Liver (tissue), 9 donors: ENCODE measurements around the gene STIM1. TPM values are rescaled to one million over a fixed set of nuclear protein-coding genes. Genes with fewer than 3 reads are reported as not detected.

Experiments used
- DNase-seq: peaks from one replicate; pipeline ENCODE4 v3.0.0-alpha.2; 2017; ENCODE audit warnings: low spot score
- H3K27ac ChIP-seq, 2 donors: one replicate each; pipeline ENCODE4 v1.7.0; 2013; ENCODE audit warnings: inconsistent platforms in 2 of 2, low read length in 2 of 2, control low read depth in 1 of 2, low read depth in 1 of 2, mild to moderate bottlenecking in 1 of 2
- H3K27me3 ChIP-seq, 4 donors: one replicate each; pipeline versions ENCODE4 v1.6.1 to v1.7.0; 2013; ENCODE audit warnings: low read length in 3 of 4, inconsistent platforms in 1 of 4, mild to moderate bottlenecking in 1 of 4, moderate library complexity in 1 of 4; ENCODE audit not compliant: control insufficient read depth in 4 of 4, insufficient read depth in 4 of 4
- H3K36me3 ChIP-seq, 4 donors: one replicate each; pipeline versions ENCODE4 v1.6.1 to v1.7.0; 2013; ENCODE audit warnings: low read length in 3 of 4, mild to moderate bottlenecking in 3 of 4, low read depth in 1 of 4, moderate library complexity in 1 of 4; ENCODE audit not compliant: control insufficient read depth in 4 of 4, insufficient read depth in 3 of 4
- H3K4me1 ChIP-seq, 4 donors: one replicate each; pipeline versions ENCODE4 v1.6.1 to v1.7.0; 2013; ENCODE audit warnings: low read length in 3 of 4, mild to moderate bottlenecking in 3 of 4, moderate library complexity in 1 of 4; ENCODE audit not compliant: control insufficient read depth in 4 of 4, insufficient read depth in 4 of 4
- H3K4me3 ChIP-seq, 3 donors: one replicate each; pipeline versions ENCODE4 v1.6.1 to v1.7.0; 2013; ENCODE audit warnings: low read length in 3 of 3, control low read depth in 1 of 3, low read depth in 1 of 3, mild to moderate bottlenecking in 1 of 3
- H3K9ac ChIP-seq, 2 donors: one replicate each; pipeline ENCODE4 v1.7.0; 2013; ENCODE audit warnings: low read length in 2 of 2, mild to moderate bottlenecking in 2 of 2, moderate library complexity in 2 of 2, control low read depth in 1 of 2, low read depth in 1 of 2
- H3K9me3 ChIP-seq, 4 donors: one replicate each; pipeline versions ENCODE4 v1.6.1 to v1.7.0; 2013; ENCODE audit warnings: low read length in 3 of 4; ENCODE audit not compliant: control insufficient read depth in 4 of 4
- ATF3 ChIP-seq: IDR thresholded peaks from 2 replicates; pipeline ENCODE4 v1.6.1; 2016; ENCODE audit warnings: antibody characterized with exemption
- CTCF ChIP-seq: fragments of 150-350 bp; IDR thresholded peaks from 2 replicates; pipeline ENCODE4 v1.5.1; 2017; ENCODE audit warnings: improper control_type of control experiment, low read depth, low read length; ENCODE audit not compliant: missing input control
- FOXA1 ChIP-seq: IDR thresholded peaks from 2 replicates; pipeline ENCODE4 v1.6.1; 2016; ENCODE audit warnings: antibody characterized with exemption
- FOXA2 ChIP-seq: IDR thresholded peaks from 2 replicates; pipeline ENCODE4 v1.6.1; 2016; ENCODE audit warnings: antibody characterized with exemption
- HNF4A ChIP-seq, 2 donors: conservative IDR thresholded peaks; 2 replicates each; pipeline ENCODE4 v1.6.1; 2016; ENCODE audit warnings: antibody characterized with exemption in 2 of 2, mild to moderate bottlenecking in 2 of 2
- HNF4G ChIP-seq: IDR thresholded peaks from 2 replicates; pipeline ENCODE4 v1.6.1; 2016; ENCODE audit warnings: antibody characterized with exemption
- JUND ChIP-seq, 2 donors: IDR thresholded peaks; 2 replicates each; pipeline ENCODE4 v1.6.1; 2016; ENCODE audit warnings: antibody characterized with exemption in 2 of 2
- MAX ChIP-seq: IDR thresholded peaks from 2 replicates; pipeline ENCODE4 v1.6.1; 2016; ENCODE audit warnings: antibody characterized with exemption
- NR2F2 ChIP-seq: IDR thresholded peaks from 2 replicates; pipeline ENCODE4 v1.6.1; 2016; ENCODE audit warnings: antibody characterized with exemption
- RAD21 ChIP-seq, 2 donors: IDR thresholded peaks; 2 replicates each; pipeline ENCODE4 v1.6.1; 2016; ENCODE audit warnings: antibody characterized with exemption in 2 of 2, mild to moderate bottlenecking in 2 of 2
- RXRA ChIP-seq, 2 donors: IDR thresholded peaks; 2 replicates each; pipeline ENCODE4 v1.6.1; 2017 to 2018; ENCODE audit warnings: antibody characterized with exemption in 2 of 2, mild to moderate bottlenecking in 1 of 2
- SP1 ChIP-seq: IDR thresholded peaks from 2 replicates; pipeline ENCODE4 v1.6.1; 2018; ENCODE audit warnings: antibody characterized with exemption, mild to moderate bottlenecking
- TAF1 ChIP-seq: conservative IDR thresholded peaks from 2 replicates; pipeline ENCODE4 v1.6.1; 2016; ENCODE audit warnings: antibody characterized with exemption, mild to moderate bottlenecking
- YY1 ChIP-seq: IDR thresholded peaks from 2 replicates; pipeline ENCODE4 v1.6.1; 2016; ENCODE audit warnings: antibody characterized with exemption, mild to moderate bottlenecking
- ZBTB33 ChIP-seq: IDR thresholded peaks from 2 replicates; pipeline ENCODE4 v1.6.1; 2016; ENCODE audit warnings: antibody characterized with exemption
- WGBS: extraction: QIAGEN DNeasy Blood & Tissue Kit; methylation state at CpG from one replicate; pipeline ENCODE4 v1.1.7; 2013; 5-methylcytosine and 5-hydroxymethylcytosine counted together
- polyA plus RNA-seq, 2 donors: library from polyadenylated mRNA; stranded (reverse) in 1 of 2; unstranded in 1 of 2; fragments of 200-250 nt in 1 of 2; fragments of >200 nt in 1 of 2; fragmentation: Nextera tagmentation in 1 of 2; extraction: Ambion mirVana in 1 of 2; gene quantifications; one replicate each; pipeline versions ENCODE4 v1.2.1 to v1.2.3, GENCODE V29; 2013 to 2015
- total RNA-seq, 2 donors: library from RNA; depleted of rRNA; stranded (reverse); fragments of >200 nt; gene quantifications; one replicate each; pipeline ENCODE4 v1.2.3, GENCODE V29; 2014
- TF ChIP-seq, protein P1 (sequence below): IDR thresholded peaks from 2 replicates; pipeline ENCODE4 v1.6.1; 2016; ENCODE audit warnings: antibody characterized with exemption, mild to moderate bottlenecking
- donor health status: healthy.
- donor health status: healthy.
- donor health status: healthy.
- donor health status: healthy.
- donor health status: healthy.

STIM1 gene
- total and polyA plus RNA-seq, 4 donors: 19.7 to 42.9 (median 25.1) TPM

- H3K9me3 ChIP-seq: no peaks in the 10 kb centered on the region
- H3K36me3 ChIP-seq: no peaks in the 10 kb centered on the region
- H3K4me1 ChIP-seq: peaks cover 3 to 35% (median 26%) of the 10 kb centered on the region in 4 donors
- H3K27me3 ChIP-seq: no peaks in the 10 kb centered on the region
- H3K9ac ChIP-seq: peak overlapping the region in 1 of 2 donors; percentile 10
- peak overlapping the region; percentile 70 to 83 for H3K27ac ChIP-seq
- DNase-seq: no peak
- H3K4me3 ChIP-seq: no peak overlapping the region
- 42% methylated on average over 3 of the region's 3 CpGs for WGBS
- TF ChIP-seq RXRA (IDR thresholded peaks at IDR 0.05): peak; percentile 83 to 86
- no peak for TF ChIP-seq ATF3
- TF ChIP-seq RAD21 (IDR thresholded peaks at IDR 0.05): peak; percentile 38 to 40
- no peak for TF ChIP-seq CTCF
- peak; percentile 54 for TF ChIP-seq MAX
- TF ChIP-seq FOXA2: peak; percentile 51
- TF ChIP-seq FOXA1: peak; percentile 47
- peak; percentile 66 to 73 for TF ChIP-seq HNF4A (conservative IDR thresholded peaks at IDR 0.05)
- TF ChIP-seq, protein P1, sequence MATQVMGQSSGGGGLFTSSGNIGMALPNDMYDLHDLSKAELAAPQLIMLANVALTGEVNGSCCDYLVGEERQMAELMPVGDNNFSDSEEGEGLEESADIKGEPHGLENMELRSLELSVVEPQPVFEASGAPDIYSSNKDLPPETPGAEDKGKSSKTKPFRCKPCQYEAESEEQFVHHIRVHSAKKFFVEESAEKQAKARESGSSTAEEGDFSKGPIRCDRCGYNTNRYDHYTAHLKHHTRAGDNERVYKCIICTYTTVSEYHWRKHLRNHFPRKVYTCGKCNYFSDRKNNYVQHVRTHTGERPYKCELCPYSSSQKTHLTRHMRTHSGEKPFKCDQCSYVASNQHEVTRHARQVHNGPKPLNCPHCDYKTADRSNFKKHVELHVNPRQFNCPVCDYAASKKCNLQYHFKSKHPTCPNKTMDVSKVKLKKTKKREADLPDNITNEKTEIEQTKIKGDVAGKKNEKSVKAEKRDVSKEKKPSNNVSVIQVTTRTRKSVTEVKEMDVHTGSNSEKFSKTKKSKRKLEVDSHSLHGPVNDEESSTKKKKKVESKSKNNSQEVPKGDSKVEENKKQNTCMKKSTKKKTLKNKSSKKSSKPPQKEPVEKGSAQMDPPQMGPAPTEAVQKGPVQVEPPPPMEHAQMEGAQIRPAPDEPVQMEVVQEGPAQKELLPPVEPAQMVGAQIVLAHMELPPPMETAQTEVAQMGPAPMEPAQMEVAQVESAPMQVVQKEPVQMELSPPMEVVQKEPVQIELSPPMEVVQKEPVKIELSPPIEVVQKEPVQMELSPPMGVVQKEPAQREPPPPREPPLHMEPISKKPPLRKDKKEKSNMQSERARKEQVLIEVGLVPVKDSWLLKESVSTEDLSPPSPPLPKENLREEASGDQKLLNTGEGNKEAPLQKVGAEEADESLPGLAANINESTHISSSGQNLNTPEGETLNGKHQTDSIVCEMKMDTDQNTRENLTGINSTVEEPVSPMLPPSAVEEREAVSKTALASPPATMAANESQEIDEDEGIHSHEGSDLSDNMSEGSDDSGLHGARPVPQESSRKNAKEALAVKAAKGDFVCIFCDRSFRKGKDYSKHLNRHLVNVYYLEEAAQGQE: peak; percentile 39
- TF ChIP-seq TAF1: no peak
- TF ChIP-seq HNF4G: peak; percentile 18
- no peak for TF ChIP-seq NR2F2
- peak; percentile 53 for TF ChIP-seq ZBTB33
- TF ChIP-seq JUND (IDR thresholded peaks at IDR 0.05): peak in 1 of 2 donors; percentile 74
- TF ChIP-seq YY1: peak; percentile 51
- TF ChIP-seq SP1: peak; percentile 58
Measured at GRCh38 chr11:3905080-3905953, 49.9 kb downstream of the STIM1 start.
